Measurements from ENCODE around the gene SYCP2.

DNA sequence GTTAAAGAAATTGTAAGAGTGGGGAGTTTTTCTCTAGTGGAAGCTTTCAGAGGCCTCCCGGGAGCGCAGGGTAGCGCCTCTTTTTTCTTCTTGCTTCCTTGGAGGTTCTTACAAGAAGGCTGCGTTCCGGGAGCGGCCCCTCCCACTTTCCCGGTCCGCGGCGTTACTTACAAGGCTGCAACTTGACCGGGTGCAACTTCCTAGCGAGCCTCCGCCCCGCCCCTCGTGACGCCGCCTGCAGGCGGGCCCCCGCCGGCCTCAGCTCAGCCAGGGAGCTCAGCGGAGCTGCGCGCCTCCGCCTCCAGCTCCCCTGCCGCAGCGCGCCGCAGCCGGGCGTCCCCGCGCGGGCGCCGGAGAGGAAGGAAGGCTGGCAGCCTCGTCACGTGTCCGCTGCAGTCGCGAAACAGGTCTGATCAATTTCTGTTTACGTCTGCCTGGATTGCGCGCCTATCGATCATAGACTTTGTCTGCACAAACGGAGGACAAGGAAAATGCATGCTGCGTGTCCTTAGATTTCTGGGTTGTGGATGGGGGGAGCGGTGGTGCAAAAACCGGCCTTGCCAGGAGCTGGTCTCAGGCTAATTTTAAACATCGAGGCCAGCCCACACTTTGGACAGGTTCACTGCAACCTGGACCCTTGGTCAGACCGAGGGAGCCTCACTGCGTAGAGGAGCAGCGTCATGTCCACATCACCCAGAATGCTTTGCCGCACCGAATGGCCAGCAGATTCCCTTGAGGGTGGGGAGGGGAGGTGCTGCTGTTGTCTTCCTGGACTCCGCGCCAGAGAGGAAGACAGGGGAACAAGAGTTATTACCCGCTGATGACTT is 6.9 kb upstream of the SYCP2 start, which contains the start of the genes FAM217B and PPP1R3D:
- peak in 1 of 4 experiments; percentile 8 for TF ChIP-seq CTCF (IDR thresholded peaks at IDR 0.05)
- peak; percentile 74 to 93 (median 89) for TF ChIP-seq POLR2AphosphoS5 (IDR thresholded peaks at IDR 0.05)
- peak in 2 of 4 donors; percentile 25 to 42 for TF ChIP-seq EP300 (IDR thresholded peaks at IDR 0.05)
- TF ChIP-seq POLR2A (IDR thresholded peaks at IDR 0.05): peak; percentile 51 to 60

Data from sigmoid colon (tissue), 4 donors.